B cell (primary cell): ENCODE measurements around the gene INSIG1. TPM values are rescaled to one million over a fixed set of nuclear protein-coding genes. Genes with fewer than 3 reads are reported as not detected.

ENCODE experiments used
- ATAC-seq: fragments of 200-7000 bp; cut with Tn5 transposase; one replicate; pipeline ENCODE4 v1.10.0; 2021; ENCODE audit warnings: low read depth, mild to moderate bottlenecking, moderate number of reproducible peaks, moderate library complexity
- CTCF ChIA-PET: fragments of 350-600 bp; sonication (Branson Sonifier 250); formaldehyde crosslinking; loops from one replicate; lab custom pipeline; 2021; ENCODE audit warnings: antibody characterized with exemption, inconsistent platforms; lab: Charles Lee
- POLR2A ChIA-PET: fragments of 350-600 bp; sonication (Branson Sonifier 250); formaldehyde crosslinking; loops from one replicate; lab custom pipeline; 2021; ENCODE audit warnings: antibody characterized with exemption; lab: Charles Lee
- DNase-seq: peaks from one replicate; pipeline ENCODE4 v3.0.0; 2013
- H2AFZ ChIP-seq: 2 replicates; pipeline ENCODE4 v1.6.1; 2012; ENCODE audit warnings: mild to moderate bottlenecking, low read depth, low read length; ENCODE audit not compliant: insufficient read depth, poor library complexity, severe bottlenecking
- H3K27ac ChIP-seq, 2 donors: 1 replicate in 1 of 2; 2 replicates in 1 of 2; pipeline ENCODE4 v1.5.1; 2012 to 2013; ENCODE audit warnings: low read length in 2 of 2, mild to moderate bottlenecking in 2 of 2, moderate library complexity in 1 of 2
- H3K27me3 ChIP-seq, 4 experiments: fragments of 200-600 bp in 1 of 4; sonication (generic) in 1 of 4; replicated peaks in 1 of 4; 1 replicate in 2 of 4; 2 replicates in 2 of 4; pipeline versions ENCODE4 v1.6.1 to v1.7.0; 2013 to 2016; ENCODE audit warnings: low read length in 3 of 4, mild to moderate bottlenecking in 2 of 4, mixed read lengths in 1 of 4, moderate library complexity in 1 of 4; ENCODE audit not compliant: insufficient read depth in 4 of 4, control insufficient read depth in 3 of 4; ENCODE audit errors: control extremely low read depth in 1 of 4
- H3K36me3 ChIP-seq, 2 experiments: replicated peaks in 1 of 2; 1 replicate in 1 of 2; 2 replicates in 1 of 2; pipeline versions ENCODE4 v1.6.1 to v1.7.1; 2013; ENCODE audit warnings: low read length in 1 of 2; ENCODE audit not compliant: insufficient read depth in 2 of 2, control insufficient read depth in 1 of 2; ENCODE audit errors: control extremely low read depth in 1 of 2, extremely low read depth in 1 of 2
- H3K4me1 ChIP-seq, 2 donors: fragments of 200-600 bp in 1 of 2; sonication (generic) in 1 of 2; 1 replicate in 1 of 2; 2 replicates in 1 of 2; pipeline versions ENCODE4 v1.5.1 to v1.6.1; 2013 to 2017; ENCODE audit warnings: low read length in 2 of 2; ENCODE audit not compliant: control insufficient read depth in 2 of 2, insufficient read depth in 2 of 2
- H3K4me2 ChIP-seq: replicated peaks from 2 replicates; pipeline ENCODE3; 2012; ENCODE audit warnings: mild to moderate bottlenecking, low read depth, low read length; ENCODE audit not compliant: poor library complexity, severe bottlenecking
- H3K4me3 ChIP-seq, 5 experiments: fragments of 200-600 bp in 1 of 5; sonication (generic) in 1 of 5; 1 replicate in 3 of 5; 2 replicates in 2 of 5; pipeline versions ENCODE4 v1.5.1 to v1.7.0; 2011 to 2016; ENCODE audit warnings: low read length in 4 of 5, mild to moderate bottlenecking in 4 of 5, low read depth in 2 of 5, control low read depth in 1 of 5, moderate library complexity in 1 of 5; ENCODE audit not compliant: insufficient read depth in 1 of 5; ENCODE audit errors: control extremely low read depth in 1 of 5, extremely low read depth in 1 of 5
- H3K79me2 ChIP-seq: fragments of 200-600 bp; sonication (generic); one replicate; pipeline ENCODE4 v1.6.0; 2016; ENCODE audit warnings: low read length; ENCODE audit not compliant: control insufficient read depth, insufficient read depth
- H3K9ac ChIP-seq: fragments of 200-600 bp; sonication (generic); 2 replicates; pipeline ENCODE4 v1.6.1; 2017; ENCODE audit warnings: mild to moderate bottlenecking, low read length, moderate library complexity
- H3K9me3 ChIP-seq, 3 donors: one replicate each; pipeline versions ENCODE4 v1.6.1 to v1.7.1; 2013; ENCODE audit warnings: low read length in 2 of 3; ENCODE audit not compliant: control insufficient read depth in 2 of 3, insufficient read depth in 1 of 3; ENCODE audit errors: control extremely low read depth in 1 of 3
- H4K20me1 ChIP-seq: 2 replicates; pipeline ENCODE4 v1.6.0; 2012; ENCODE audit warnings: mild to moderate bottlenecking, low read length; ENCODE audit not compliant: insufficient read depth, control insufficient read depth, poor library complexity, severe bottlenecking
- H3K27ac Mint-ChIP-seq: one replicate; pipeline ENCODE4 v1.8.0; 2021; ENCODE audit warnings: mixed read lengths
- H3K27me3 Mint-ChIP-seq: one replicate; pipeline ENCODE4 v1.8.0; 2021; ENCODE audit warnings: mixed read lengths
- H3K4me1 Mint-ChIP-seq: one replicate; pipeline ENCODE4 v1.8.0; 2021; ENCODE audit warnings: mixed read lengths
- H3K4me3 Mint-ChIP-seq: one replicate; pipeline ENCODE4 v1.8.0; 2021; ENCODE audit warnings: mixed read lengths
- H3K9me3 Mint-ChIP-seq: one replicate; pipeline ENCODE4 v1.8.0; 2022; ENCODE audit warnings: mixed read lengths; ENCODE audit not compliant: insufficient read depth
- EZH2 ChIP-seq: IDR thresholded peaks from 2 replicates; pipeline ENCODE4 v1.6.1; 2012; ENCODE audit warnings: borderline replicate concordance, low read depth, mild to moderate bottlenecking, moderate library complexity, low read length; ENCODE audit not compliant: insufficient read depth, poor library complexity, severe bottlenecking
- WGBS: methylation state at CpG from one replicate; pipeline ENCODE4 v1.1.5; 2013; ENCODE audit warnings: missing lambda C conversion rate; ENCODE audit not compliant: insufficient coverage; 5-methylcytosine and 5-hydroxymethylcytosine counted together
- intact Hi-C: fragments of 100-400 bp; cut with micrococcal nuclease; formaldehyde crosslinking; loops from one replicate; pipeline ENCODE4 v1.10.0; 2022
- polyA plus RNA-seq: library from polyadenylated mRNA; depleted of rRNA; stranded (reverse); fragments of >200 nt; gene quantifications from 2 replicates; pipeline ENCODE4 v1.2.3, GENCODE V29; 2012
- total RNA-seq, 2 donors: library from RNA; stranded (reverse); fragments of 120-200 nt in 1 of 2; gene quantifications; 1 replicate in 1 of 2; 2 replicates in 1 of 2; pipeline versions ENCODE4 v1.2.3 to v1.2.4, GENCODE V29; 2013 to 2022
- TF ChIP-seq, protein P1 (sequence below): fragments of 200-600 bp; IDR thresholded peaks from one replicate; pipeline ENCODE4 v1.8.0; 2022; ENCODE audit warnings: antibody characterized with exemption, mild to moderate bottlenecking

INSIG1 gene
- total and polyA plus RNA-seq, 2 donors (not counting 1 experiment from before 2014, with no cell fraction given), result 32.2 to 56.2 TPM

- Mint-ChIP-seq H3K4me1 (no peaks in the 10 kb centered on the region), H3K27me3 (peaks cover 15% of the 10 kb centered on the region), H3K9me3 (no peaks in the 10 kb centered on the region), H3K4me3 (no peak overlapping the region), H3K27ac (no peak overlapping the region)
- no peaks in the 10 kb centered on the region for H4K20me1 ChIP-seq
- no peak for DNase-seq
- TF ChIP-seq, protein P1, sequence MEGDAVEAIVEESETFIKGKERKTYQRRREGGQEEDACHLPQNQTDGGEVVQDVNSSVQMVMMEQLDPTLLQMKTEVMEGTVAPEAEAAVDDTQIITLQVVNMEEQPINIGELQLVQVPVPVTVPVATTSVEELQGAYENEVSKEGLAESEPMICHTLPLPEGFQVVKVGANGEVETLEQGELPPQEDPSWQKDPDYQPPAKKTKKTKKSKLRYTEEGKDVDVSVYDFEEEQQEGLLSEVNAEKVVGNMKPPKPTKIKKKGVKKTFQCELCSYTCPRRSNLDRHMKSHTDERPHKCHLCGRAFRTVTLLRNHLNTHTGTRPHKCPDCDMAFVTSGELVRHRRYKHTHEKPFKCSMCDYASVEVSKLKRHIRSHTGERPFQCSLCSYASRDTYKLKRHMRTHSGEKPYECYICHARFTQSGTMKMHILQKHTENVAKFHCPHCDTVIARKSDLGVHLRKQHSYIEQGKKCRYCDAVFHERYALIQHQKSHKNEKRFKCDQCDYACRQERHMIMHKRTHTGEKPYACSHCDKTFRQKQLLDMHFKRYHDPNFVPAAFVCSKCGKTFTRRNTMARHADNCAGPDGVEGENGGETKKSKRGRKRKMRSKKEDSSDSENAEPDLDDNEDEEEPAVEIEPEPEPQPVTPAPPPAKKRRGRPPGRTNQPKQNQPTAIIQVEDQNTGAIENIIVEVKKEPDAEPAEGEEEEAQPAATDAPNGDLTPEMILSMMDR, result no peak
- TF ChIP-seq EZH2, result no peak
- CTCF ChIA-PET, result no interaction called here
- no peaks in the 10 kb centered on the region for H3K9me3 ChIP-seq
- ATAC-seq, result no peak
- H3K9ac ChIP-seq, result no peak overlapping the region
- no peaks in the 10 kb centered on the region for H3K27me3 ChIP-seq
- H3K27ac ChIP-seq, result no peak overlapping the region
- H3K4me3 ChIP-seq, result no peak overlapping the region
- H3K79me2 ChIP-seq, result no peaks in the 10 kb centered on the region
- no peaks in the 10 kb centered on the region for H3K4me1 ChIP-seq
- POLR2A ChIA-PET, result no interaction called here
- no peak overlapping the region for H2AFZ ChIP-seq
- WGBS, result 94% methylated on average over 8 of the region's 10 CpGs
- intact Hi-C loops, result no loop called here
- H3K4me2 ChIP-seq, result no peak overlapping the region
- H3K36me3 ChIP-seq, result no peaks in the 10 kb centered on the region
Observed at GRCh38 chr7:155255071-155255470, 42.6 kb upstream of the INSIG1 start.

DNA sequence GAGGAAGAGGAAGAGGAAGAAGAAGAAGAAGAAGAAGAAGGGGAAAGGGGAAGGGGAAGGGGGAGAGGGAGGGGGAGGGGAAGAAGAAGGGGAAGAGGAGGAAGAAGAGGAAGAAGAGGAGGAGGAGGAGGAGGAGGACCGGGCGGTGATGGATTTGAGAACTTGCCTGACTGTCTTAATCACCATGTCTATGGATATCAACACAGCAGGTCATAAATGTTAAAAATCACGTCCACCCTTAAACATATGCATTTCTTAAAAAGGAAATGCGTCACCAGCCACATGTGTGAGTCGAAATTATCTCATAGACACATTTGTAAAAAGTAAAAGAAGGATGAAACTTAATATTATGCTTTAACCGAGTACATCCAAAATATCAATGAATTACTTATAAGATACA, 42.1 kb upstream of the INSIG1 start:
- H3K9me3 Mint-ChIP-seq, result no peaks in the 10 kb centered on the region
- Histone ChIP-seq H3K4me2 (no peak overlapping the region), H3K27me3 (no peaks in the 10 kb centered on the region), H3K27ac (no peak overlapping the region), H3K9ac (no peak overlapping the region), H4K20me1 (no peaks in the 10 kb centered on the region), H3K4me1 (no peaks in the 10 kb centered on the region), H2AFZ (no peak overlapping the region), H3K9me3 (no peaks in the 10 kb centered on the region), H3K36me3 (no peaks in the 10 kb centered on the region), H3K4me3 (no peak overlapping the region), H3K79me2 (no peaks in the 10 kb centered on the region)
- no peaks in the 10 kb centered on the region for H3K4me1 Mint-ChIP-seq
- WGBS, result no CpG with 5 or more reads among the region's 6 CpGs
- DNase-seq (no peak), ATAC-seq (no peak)
- no peak overlapping the region for H3K27ac Mint-ChIP-seq
- H3K4me3 Mint-ChIP-seq, result no peak overlapping the region
- intact Hi-C loops, result no loop called here
- peaks cover 15% of the 10 kb centered on the region for H3K27me3 Mint-ChIP-seq
- ChIA-PET POLR2A (no interaction called here), CTCF (no interaction called here)
- TF ChIP-seq EZH2, result no peak
- TF ChIP-seq, protein P1, result no peak
